HepG2 (cell line): Measurements from ENCODE around the gene ZNFX1. TPM values are rescaled to one million over a fixed set of nuclear protein-coding genes. Genes with fewer than 3 reads are reported as not detected.

Experiments used
- ATAC-seq: fragments of 200-7000 bp; cut with Tn5 transposase; 3 replicates; pipeline ENCODE4 v1.9.1; 2020; ENCODE audit warnings: mild to moderate bottlenecking, moderate library complexity
- BruUV-seq: library from RNA; stranded (reverse); fragments of 400-500 nt; replicated peaks from 2 replicates; lab custom pipeline; 2021; lab: Mats Ljungman, UMichigan
- CTCF ChIA-PET: fragments of 300-600 bp; formaldehyde crosslinking; extraction: SDS; loops from one replicate; lab custom pipeline; 2021; ENCODE audit warnings: low total read pairs, inconsistent platforms, low intra/inter-chr PET ratio; lab: Yijun Ruan, JAX
- POLR2A ChIA-PET: fragments of 350-600 bp; sonication (Branson Sonifier 250); formaldehyde crosslinking; loops from one replicate; lab custom pipeline; 2020; ENCODE audit warnings: antibody characterized with exemption, inconsistent platforms; lab: Yijun Ruan, JAX
- DNase-seq: peaks from one replicate; pipeline ENCODE4 v3.0.0-alpha.2; 2015; ENCODE audit warnings: low spot score
- FAIRE-seq: peaks from 3 replicates; lab custom pipeline; 2011; peaks lifted over from hg19 to GRCh38; lab: Jason Lieb, UNC
- H2AFZ ChIP-seq: one replicate; pipeline ENCODE4 v1.6.1; 2011; ENCODE audit warnings: low read length, inconsistent platforms
- H3K27ac ChIP-seq: fragments of 300-600 bp; 3 replicates; pipeline ENCODE4 v1.8.0; 2011; ENCODE audit warnings: mixed run types, mild to moderate bottlenecking, mixed read lengths, low read length, inconsistent platforms; ENCODE audit not compliant: insufficient read depth; ENCODE audit errors: extremely low read length
- H3K27me3 ChIP-seq, 2 experiments: fragments of 200-600 bp in 1 of 2; 2 replicates in 1 of 2; 3 replicates in 1 of 2; pipeline versions ENCODE4 v1.6.0 to v1.8.0; 2011; ENCODE audit warnings: low read length in 2 of 2, mild to moderate bottlenecking in 2 of 2, moderate library complexity in 2 of 2, inconsistent platforms in 1 of 2; ENCODE audit not compliant: insufficient read depth in 2 of 2, control insufficient read depth in 1 of 2
- H3K36me3 ChIP-seq, 2 experiments: fragments of 200-600 bp in 1 of 2; replicated peaks in 1 of 2; 2 replicates in 1 of 2; 3 replicates in 1 of 2; pipeline versions ENCODE4 v1.5.1 to v1.8.0; 2011; ENCODE audit warnings: low read length in 2 of 2, inconsistent platforms in 1 of 2; ENCODE audit not compliant: insufficient read depth in 2 of 2, control insufficient read depth in 1 of 2
- H3K4me1 ChIP-seq: 2 replicates; pipeline ENCODE4 v1.5.1; 2012; ENCODE audit warnings: low read length, inconsistent platforms; ENCODE audit not compliant: insufficient read depth
- H3K4me2 ChIP-seq: 2 replicates; pipeline ENCODE4 v1.6.0; 2011; ENCODE audit warnings: low read depth, low read length, inconsistent platforms
- H3K4me3 ChIP-seq, 3 experiments: fragments of 200-600 bp in 1 of 3; sonication (generic), shearing (Covaris generic) in 1 of 3; replicated peaks in 1 of 3; 2 replicates each; pipeline ENCODE4 v1.5.1; 2011 to 2016; ENCODE audit warnings: low read length in 3 of 3, inconsistent platforms in 2 of 3, low read depth in 2 of 3, mild to moderate bottlenecking in 2 of 3, control low read depth in 1 of 3, mixed read lengths in 1 of 3; ENCODE audit not compliant: insufficient read depth in 1 of 3
- H3K79me2 ChIP-seq: one replicate; pipeline ENCODE4 v1.6.1; 2011; ENCODE audit warnings: low read length, inconsistent platforms; ENCODE audit not compliant: insufficient read depth
- H3K9ac ChIP-seq: 2 replicates; pipeline ENCODE4 v1.6.0; 2011; ENCODE audit warnings: mild to moderate bottlenecking, low read depth, low read length, inconsistent platforms; ENCODE audit not compliant: insufficient read depth
- H3K9me3 ChIP-seq: 2 replicates; pipeline ENCODE4 v1.5.1; 2012; ENCODE audit warnings: mild to moderate bottlenecking, low read length
- H4K20me1 ChIP-seq: 2 replicates; pipeline ENCODE4 v1.6.0; 2011; ENCODE audit warnings: inconsistent platforms, mild to moderate bottlenecking, low read length, moderate library complexity; ENCODE audit not compliant: insufficient read depth
- AGO1 ChIP-seq: fragments of 200-400 bp; formaldehyde crosslinking; IDR thresholded peaks from 2 replicates; pipeline ENCODE4 v1.6.1; 2017; ENCODE audit warnings: mild to moderate bottlenecking, low read depth, low read length, moderate library complexity; ENCODE audit not compliant: poor library complexity, severe bottlenecking
- FOSL1 ChIP-seq: sonication (generic); formaldehyde crosslinking; IDR thresholded peaks from 2 replicates; pipeline ENCODE4 v1.9.0; 2021; ENCODE audit warnings: missing genetic modification reagents, borderline replicate concordance
- FOSL2 ChIP-seq: sonication (generic); formaldehyde crosslinking; IDR thresholded peaks from 2 replicates; pipeline ENCODE4 v1.4.0; 2020; ENCODE audit warnings: missing genetic modification reagents
- GATAD1 ChIP-seq: IDR thresholded peaks from 2 replicates; pipeline ENCODE4 v1.6.1; 2016; ENCODE audit warnings: missing genetic modification reagents, missing compliant biosample characterization
- KDM2A ChIP-seq: sonication (generic); formaldehyde crosslinking; IDR thresholded peaks from 2 replicates; pipeline ENCODE4 v1.4.0; 2020; ENCODE audit warnings: low read depth, missing genetic modification reagents, borderline replicate concordance
- KLF16 ChIP-seq, 2 experiments: sonication (generic) in 1 of 2; formaldehyde crosslinking in 1 of 2; IDR thresholded peaks; 2 replicates each; pipeline versions ENCODE4 v1.6.1 to v1.8.0; 2016 to 2023; ENCODE audit warnings: missing genetic modification reagents in 2 of 2, missing compliant biosample characterization in 1 of 2
- KMT2A ChIP-seq: sonication (generic); formaldehyde crosslinking; IDR thresholded peaks from 2 replicates; pipeline ENCODE4 v1.4.0; 2020; ENCODE audit warnings: missing genetic modification reagents
- PAF1 ChIP-seq: IDR thresholded peaks from 2 replicates; pipeline ENCODE4 v1.6.1; 2016; ENCODE audit warnings: missing genetic modification reagents, missing compliant biosample characterization
- RFX3 ChIP-seq: IDR thresholded peaks from 2 replicates; pipeline ENCODE4 v1.6.1; 2016; ENCODE audit warnings: missing biosample characterization, missing genetic modification reagents
- SMAD3 ChIP-seq: sonication (generic); formaldehyde crosslinking; IDR thresholded peaks from 2 replicates; pipeline ENCODE4 v1.4.0; 2020; ENCODE audit warnings: missing genetic modification reagents
- ZNF253 ChIP-seq: sonication (generic); formaldehyde crosslinking; IDR thresholded peaks from 2 replicates; pipeline ENCODE4 v1.8.0; 2022; ENCODE audit warnings: mild to moderate bottlenecking, missing genetic modification reagents, borderline replicate concordance
- WGBS: methylation state at CpG from one replicate; pipeline ENCODE4 v1.1.6; 2017; ENCODE audit warnings: low lambda C conversion rate; 5-methylcytosine and 5-hydroxymethylcytosine counted together
- in situ Hi-C: cut with HindIII; loops from 2 replicates; pipeline ENCODE4 v1.10.0; 2017; ENCODE audit warnings: low pct_unique_long_range_greater_than_20kb; ENCODE audit not compliant: extremely low pct_ligation_motif_present
- intact Hi-C: fragments of 100-400 bp; cut with micrococcal nuclease; formaldehyde crosslinking; loops from one replicate; pipeline ENCODE4 v1.10.0; 2022; ENCODE audit not compliant: unreplicated experiment
- polyA plus RNA-seq, 8 experiments: library from polyadenylated mRNA; depleted of rRNA in 3 of 8; stranded (reverse) in 7 of 8; unstranded in 1 of 8; fragments of >200 nt; fragmentation: Illumina TruSeq in 4 of 8; extraction: Trizol in 4 of 8; gene quantifications; 2 replicates each; pipeline versions ENCODE4 v1.2.1 to v1.2.3, GENCODE V29; 2011 to 2016; ENCODE audit warnings: low read depth in 4 of 8, missing spikeins in 1 of 8, mixed read lengths in 1 of 8; ENCODE audit not compliant: insufficient read depth in 1 of 8
- total RNA-seq, 5 experiments: library from RNA; depleted of rRNA; stranded (reverse); fragments of >200 nt; fragmentation: Illumina TruSeq; extraction: Trizol; gene quantifications; 2 replicates each; pipeline ENCODE4 v1.2.3, GENCODE V29; 2016; ENCODE audit warnings: low read depth in 1 of 5
- TF ChIP-seq, protein P1 (sequence below): sonication (generic); formaldehyde crosslinking; conservative IDR thresholded peaks from 2 replicates; pipeline ENCODE4 v1.4.0; 2020; ENCODE audit warnings: missing genetic modification reagents
- TF ChIP-seq, protein P2 (sequence below): sonication (generic); formaldehyde crosslinking; IDR thresholded peaks from 2 replicates; pipeline ENCODE4 v1.8.0; 2022; ENCODE audit warnings: mild to moderate bottlenecking, missing genetic modification reagents
- TF ChIP-seq, protein P3 (sequence below): sonication (generic); formaldehyde crosslinking; IDR thresholded peaks from 2 replicates; pipeline ENCODE4 v1.8.0; 2022; ENCODE audit warnings: missing genetic modification reagents, mild to moderate bottlenecking, inconsistent platforms, borderline replicate concordance
- TF ChIP-seq, protein P4 (sequence below): sonication (generic); formaldehyde crosslinking; IDR thresholded peaks from 2 replicates; pipeline ENCODE4 v1.9.0; 2021; ENCODE audit warnings: missing genetic modification reagents, borderline replicate concordance
- TF ChIP-seq, protein P5 (sequence below): IDR thresholded peaks from 2 replicates; pipeline ENCODE4 v1.6.1; 2016; ENCODE audit warnings: low read depth

The ZNFX1 gene
- total and polyA plus RNA-seq, 2 of the 13 experiments (the other 11 are each of a cell fraction or from before 2014, with no cell fraction given): 2.9 to 11.1 TPM

DNA sequence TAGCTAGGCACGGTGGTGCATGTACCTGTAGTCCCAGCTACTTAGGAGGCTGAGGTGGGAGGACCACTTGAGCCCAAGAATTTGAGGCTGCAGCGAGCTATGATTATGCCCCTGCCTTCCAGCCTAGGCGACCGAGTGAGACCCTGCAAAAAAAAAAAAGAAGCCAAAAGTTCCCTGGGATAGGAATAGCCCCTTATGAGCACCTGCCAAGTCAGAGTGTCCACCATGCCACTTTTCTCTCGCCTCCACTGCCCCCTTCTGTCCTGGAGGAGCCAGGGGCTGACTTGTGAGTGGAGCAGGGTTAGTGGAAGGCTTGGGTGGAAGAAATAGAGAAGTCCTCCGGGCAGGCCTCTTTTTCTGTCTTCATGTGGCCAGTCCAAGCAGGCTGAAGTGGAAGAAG is 70.8 kb downstream of the ZNFX1 start:
- POLR2A ChIA-PET: interaction anchor here (1.3 kb wide), 1 partner anchor 12 kb away, joined by 6 read pairs; the partner anchor contains the start of gene DDX27
- Histone ChIP-seq H3K27me3 (no peaks in the 10 kb centered on the region), H3K79me2 (no peaks in the 10 kb centered on the region), H3K9ac (no peak overlapping the region), H3K4me1 (0 out of 2 replicates have a peak, but pooled peaks cover 12% of the 10 kb centered on the region), H2AFZ (no peak overlapping the region), H3K4me2 (peak overlapping the region; percentile 36), H4K20me1 (no peaks in the 10 kb centered on the region), H3K27ac (no peak overlapping the region), H3K4me3 (no peak overlapping the region; a peak in 1 of 6 replicates), H3K9me3 (peaks cover 6% of the 10 kb centered on the region), H3K36me3 (no peaks in the 10 kb centered on the region)
- DNase-seq (peak; percentile 76), ATAC-seq (peak; percentile 98), FAIRE-seq (peak; percentile 69)
- CTCF ChIA-PET: interaction anchor here (2.1 kb wide), 1 partner anchor 74 kb away, joined by 18 read pairs; no protein-coding TSS in a partner anchor
- in situ Hi-C loops (no loop called here), intact Hi-C loops (loop anchor here (1.0 kb wide), 1 partner anchor 74 kb away; no protein-coding TSS in a partner anchor)
- WGBS: 46% methylated on average over 6 of the region's 6 CpGs
- BruUV-seq: no TSS peak
- TF ChIP-seq KDM2A (CRISPR knock-in tag) (0 out of 2 replicates have a peak, but pooled peaks have one; percentile 53), FOSL1 (no peak), GATAD1 (CRISPR knock-in tag) (0 out of 2 replicates have a peak, but pooled peaks have one; percentile 38), SMAD3 (CRISPR knock-in tag) (0 out of 2 replicates have a peak, but pooled peaks have one; percentile 27), RFX3 (CRISPR knock-in tag) (no peak), FOSL2 (peak; percentile 39; the same call in 1 of the 2 replicates), AGO1 (no peak), ZNF253 (CRISPR knock-in tag) (no peak), PAF1 (no peak), KMT2A (CRISPR knock-in tag) (peak; percentile 63; the same call in 1 of the 2 replicates), KLF16 (CRISPR knock-in tag; IDR thresholded peaks at IDR 0.05) (peak in 1 of 2 experiments; percentile 72; a peak in 1 of 4 replicates)
- TF ChIP-seq, protein P1, sequence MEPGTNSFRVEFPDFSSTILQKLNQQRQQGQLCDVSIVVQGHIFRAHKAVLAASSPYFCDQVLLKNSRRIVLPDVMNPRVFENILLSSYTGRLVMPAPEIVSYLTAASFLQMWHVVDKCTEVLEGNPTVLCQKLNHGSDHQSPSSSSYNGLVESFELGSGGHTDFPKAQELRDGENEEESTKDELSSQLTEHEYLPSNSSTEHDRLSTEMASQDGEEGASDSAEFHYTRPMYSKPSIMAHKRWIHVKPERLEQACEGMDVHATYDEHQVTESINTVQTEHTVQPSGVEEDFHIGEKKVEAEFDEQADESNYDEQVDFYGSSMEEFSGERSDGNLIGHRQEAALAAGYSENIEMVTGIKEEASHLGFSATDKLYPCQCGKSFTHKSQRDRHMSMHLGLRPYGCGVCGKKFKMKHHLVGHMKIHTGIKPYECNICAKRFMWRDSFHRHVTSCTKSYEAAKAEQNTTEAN: 0 out of 2 replicates have a peak, but pooled peaks have one; percentile 39
- TF ChIP-seq, protein P2, sequence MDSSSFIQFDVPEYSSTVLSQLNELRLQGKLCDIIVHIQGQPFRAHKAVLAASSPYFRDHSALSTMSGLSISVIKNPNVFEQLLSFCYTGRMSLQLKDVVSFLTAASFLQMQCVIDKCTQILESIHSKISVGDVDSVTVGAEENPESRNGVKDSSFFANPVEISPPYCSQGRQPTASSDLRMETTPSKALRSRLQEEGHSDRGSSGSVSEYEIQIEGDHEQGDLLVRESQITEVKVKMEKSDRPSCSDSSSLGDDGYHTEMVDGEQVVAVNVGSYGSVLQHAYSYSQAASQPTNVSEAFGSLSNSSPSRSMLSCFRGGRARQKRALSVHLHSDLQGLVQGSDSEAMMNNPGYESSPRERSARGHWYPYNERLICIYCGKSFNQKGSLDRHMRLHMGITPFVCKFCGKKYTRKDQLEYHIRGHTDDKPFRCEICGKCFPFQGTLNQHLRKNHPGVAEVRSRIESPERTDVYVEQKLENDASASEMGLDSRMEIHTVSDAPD (CRISPR knock-in tag): no peak
- TF ChIP-seq, protein P3, sequence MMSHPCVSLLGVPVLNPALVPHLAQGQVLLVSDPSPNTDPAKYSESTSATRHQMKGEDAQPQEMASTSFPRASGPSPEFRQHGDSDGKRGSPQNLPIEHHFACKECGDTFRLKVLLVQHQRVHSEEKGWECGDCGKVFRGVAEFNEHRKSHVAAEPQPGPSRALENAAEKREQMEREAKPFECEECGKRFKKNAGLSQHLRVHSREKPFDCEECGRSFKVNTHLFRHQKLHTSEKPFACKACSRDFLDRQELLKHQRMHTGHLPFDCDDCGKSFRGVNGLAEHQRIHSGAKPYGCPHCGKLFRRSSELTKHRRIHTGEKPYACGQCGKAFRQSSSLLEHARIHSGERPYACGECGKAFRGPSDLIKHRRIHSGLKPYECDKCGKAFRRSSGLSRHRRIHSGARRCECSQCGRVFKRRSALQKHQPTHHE (CRISPR knock-in tag): no peak
- TF ChIP-seq, protein P4, sequence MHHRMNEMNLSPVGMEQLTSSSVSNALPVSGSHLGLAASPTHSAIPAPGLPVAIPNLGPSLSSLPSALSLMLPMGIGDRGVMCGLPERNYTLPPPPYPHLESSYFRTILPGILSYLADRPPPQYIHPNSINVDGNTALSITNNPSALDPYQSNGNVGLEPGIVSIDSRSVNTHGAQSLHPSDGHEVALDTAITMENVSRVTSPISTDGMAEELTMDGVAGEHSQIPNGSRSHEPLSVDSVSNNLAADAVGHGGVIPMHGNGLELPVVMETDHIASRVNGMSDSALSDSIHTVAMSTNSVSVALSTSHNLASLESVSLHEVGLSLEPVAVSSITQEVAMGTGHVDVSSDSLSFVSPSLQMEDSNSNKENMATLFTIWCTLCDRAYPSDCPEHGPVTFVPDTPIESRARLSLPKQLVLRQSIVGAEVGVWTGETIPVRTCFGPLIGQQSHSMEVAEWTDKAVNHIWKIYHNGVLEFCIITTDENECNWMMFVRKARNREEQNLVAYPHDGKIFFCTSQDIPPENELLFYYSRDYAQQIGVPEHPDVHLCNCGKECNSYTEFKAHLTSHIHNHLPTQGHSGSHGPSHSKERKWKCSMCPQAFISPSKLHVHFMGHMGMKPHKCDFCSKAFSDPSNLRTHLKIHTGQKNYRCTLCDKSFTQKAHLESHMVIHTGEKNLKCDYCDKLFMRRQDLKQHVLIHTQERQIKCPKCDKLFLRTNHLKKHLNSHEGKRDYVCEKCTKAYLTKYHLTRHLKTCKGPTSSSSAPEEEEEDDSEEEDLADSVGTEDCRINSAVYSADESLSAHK (CRISPR knock-in tag): no peak
- TF ChIP-seq, protein P5, sequence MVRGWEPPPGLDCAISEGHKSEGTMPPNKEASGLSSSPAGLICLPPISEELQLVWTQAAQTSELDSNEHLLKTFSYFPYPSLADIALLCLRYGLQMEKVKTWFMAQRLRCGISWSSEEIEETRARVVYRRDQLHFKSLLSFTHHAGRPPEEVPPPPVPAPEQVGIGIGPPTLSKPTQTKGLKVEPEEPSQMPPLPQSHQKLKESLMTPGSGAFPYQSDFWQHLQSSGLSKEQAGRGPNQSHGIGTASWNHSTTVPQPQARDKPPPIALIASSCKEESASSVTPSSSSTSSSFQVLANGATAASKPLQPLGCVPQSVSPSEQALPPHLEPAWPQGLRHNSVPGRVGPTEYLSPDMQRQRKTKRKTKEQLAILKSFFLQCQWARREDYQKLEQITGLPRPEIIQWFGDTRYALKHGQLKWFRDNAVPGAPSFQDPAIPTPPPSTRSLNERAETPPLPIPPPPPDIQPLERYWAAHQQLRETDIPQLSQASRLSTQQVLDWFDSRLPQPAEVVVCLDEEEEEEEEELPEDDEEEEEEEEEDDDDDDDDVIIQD (CRISPR knock-in tag): no peak
